Measurements from ENCODE around the gene CEP78.
"Not testable (repeated sequence)": the region's sequence is repeated elsewhere in the genome, so short reads cannot be mapped to it uniquely, and the experiment has no call there.

CEP78 gene

GRCh38 chr9:78235762-78236550, at the start of gene CEP78:
Gene CEP78, plus strand, starts transcription at chr9:78236075. Its CDS starts 276 bp downstream, at chr9:78236351.
- DNase-seq, result peak; percentile 93

- DNase-seq, result no peak
These were observed 48.0 kb upstream of the CEP78 start for GRCh38 chr9:78187763-78188484.

- no peak for DNase-seq
These were observed 47.3 kb upstream of the CEP78 start for GRCh38 chr9:78188594-78188993.

GRCh38 chr9:78189001-78189400, 46.9 kb upstream of the CEP78 start:
- no peak for DNase-seq

GRCh38 chr9:78189461-78189860, 46.4 kb upstream of the CEP78 start:
- no peak for DNase-seq

DNA sequence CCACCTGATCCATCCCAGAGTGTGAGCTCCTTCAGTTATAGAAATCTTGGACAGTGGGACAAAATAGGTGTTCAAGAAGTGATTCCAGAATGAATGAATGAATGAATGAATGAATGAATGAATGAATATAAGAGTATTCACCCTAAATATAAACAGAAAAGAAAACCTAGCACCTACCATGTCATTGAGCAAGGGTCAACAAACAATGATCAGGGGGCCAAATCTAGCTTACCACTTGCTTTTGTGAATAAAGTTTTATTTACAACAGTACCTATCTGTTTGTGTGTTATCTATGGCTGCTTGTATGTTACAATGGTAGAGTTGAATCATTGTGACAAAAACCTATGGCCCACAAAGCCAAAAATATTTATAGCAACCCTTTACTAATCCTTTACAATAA, 43.9 kb upstream of the CEP78 start:
- no peak for DNase-seq

DNA sequence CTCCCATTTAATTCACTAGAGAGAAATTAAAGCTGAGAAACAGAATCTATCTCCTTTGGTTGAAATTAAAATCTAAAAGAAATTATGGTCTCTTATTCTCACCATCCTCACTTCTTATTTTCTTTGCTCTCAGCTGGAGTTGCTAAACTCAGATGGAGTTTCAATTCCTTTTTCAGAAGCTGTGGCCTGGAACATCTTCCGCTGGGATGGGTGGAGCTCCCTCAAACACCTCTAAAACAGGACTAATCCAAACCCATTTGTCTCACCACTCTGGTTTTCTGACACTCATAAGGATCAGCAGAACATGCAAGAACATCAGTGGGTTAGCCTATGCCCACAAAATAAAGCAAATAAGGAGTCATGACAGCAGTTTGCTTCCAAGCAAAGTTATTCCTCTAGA, 39.6 kb upstream of the CEP78 start:
- DNase-seq, result no peak

DNA sequence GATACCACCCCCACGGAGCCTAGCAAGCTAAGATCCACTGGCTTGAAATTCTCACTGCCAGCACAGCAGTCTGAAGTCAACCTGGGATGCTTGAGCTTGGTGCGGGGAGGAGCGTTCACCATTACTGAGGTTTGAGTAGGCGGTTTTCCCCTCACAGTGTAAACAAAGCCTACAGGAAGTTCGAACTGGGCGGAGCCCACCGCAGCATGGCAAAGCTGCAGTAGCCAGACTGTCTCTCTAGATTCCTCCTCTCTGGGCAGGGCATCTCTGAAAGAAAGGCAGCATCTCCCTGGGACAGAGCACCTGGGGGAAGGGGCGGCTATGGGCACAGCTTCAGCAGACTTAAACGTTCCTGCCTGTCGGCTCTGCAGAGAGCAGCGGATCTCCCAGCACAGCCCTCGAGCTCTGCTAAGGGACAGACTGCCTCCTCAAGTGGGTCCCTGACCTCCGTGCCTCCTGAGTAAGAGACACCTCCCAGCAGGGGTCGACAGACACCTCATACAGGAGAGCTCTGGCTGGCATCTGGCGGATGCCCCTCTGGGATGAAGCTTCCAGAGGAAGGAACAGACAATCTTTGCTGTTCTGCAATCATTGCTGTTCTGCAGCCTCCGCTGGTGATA, 34.6 kb upstream of the CEP78 start:
- peak; percentile 71 for DNase-seq

DNA sequence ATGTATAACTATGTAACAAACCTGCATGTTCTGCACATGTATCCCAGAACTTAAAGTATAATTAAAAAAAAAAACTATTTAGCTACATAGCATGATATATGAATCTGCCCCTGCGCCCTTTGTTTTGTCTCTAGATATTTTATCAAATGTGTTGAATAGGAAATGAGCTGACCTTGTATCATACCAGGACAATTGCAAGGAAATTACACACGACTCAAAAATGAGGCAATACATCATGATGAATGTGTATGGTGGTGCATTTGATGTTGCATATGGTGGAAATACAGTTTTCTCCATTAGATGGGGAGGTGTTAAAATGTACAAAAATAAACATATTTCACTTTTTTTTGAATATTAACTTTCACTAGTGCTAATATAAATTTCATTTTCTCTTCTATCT, 28.6 kb upstream of the CEP78 start:
- no peak for DNase-seq

- DNase-seq, result no peak
These were observed 28.0 kb upstream of the CEP78 start for GRCh38 chr9:78207901-78208300.

GRCh38 chr9:78209127-78209526, 26.7 kb upstream of the CEP78 start:
- no peak for DNase-seq

DNA sequence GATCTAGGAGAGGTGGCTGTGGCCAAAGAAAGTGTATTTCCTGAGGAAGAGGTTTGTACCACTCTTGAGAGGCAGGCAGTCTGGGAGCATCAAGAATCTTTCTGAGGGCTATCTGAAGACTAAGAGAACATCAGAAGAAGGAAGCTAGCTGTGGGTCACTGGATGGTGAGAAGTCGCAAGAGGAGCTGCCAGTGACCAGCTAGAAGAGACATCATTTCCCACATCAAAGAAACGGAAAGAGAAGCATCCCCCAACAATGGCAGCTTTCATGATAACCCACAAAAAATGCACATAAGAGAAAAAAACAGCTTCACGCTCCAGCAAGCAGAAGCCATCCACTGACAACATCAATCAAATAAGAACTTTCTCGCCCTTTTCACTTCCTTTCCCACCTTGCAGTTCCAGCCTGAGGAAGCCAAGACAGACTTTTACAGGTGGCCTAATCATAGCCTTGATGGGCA, 25.0 kb upstream of the CEP78 start:
- DNase-seq, result no peak

DNA sequence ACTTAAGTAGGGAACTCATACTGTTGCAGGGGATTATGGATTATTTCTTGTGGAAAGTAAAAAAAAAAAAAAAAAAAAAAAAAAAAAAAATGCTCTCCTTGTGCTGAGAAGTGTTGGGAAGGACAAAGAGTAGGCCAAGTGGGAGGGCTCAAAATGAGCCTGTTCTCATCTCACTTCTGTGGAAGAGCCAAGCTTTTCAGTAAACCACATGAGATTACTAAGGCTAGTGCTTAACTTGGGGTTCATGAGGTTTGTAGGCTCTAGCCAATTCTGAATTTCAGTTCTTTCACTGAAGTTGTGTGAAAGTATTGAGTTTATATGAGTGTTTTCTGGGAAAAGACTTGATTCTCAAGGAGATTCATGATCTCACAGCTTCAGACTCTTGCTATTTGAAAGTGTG, 23.0 kb upstream of the CEP78 start:
- no peak for DNase-seq

GRCh38 chr9:78213712-78214111, 22.2 kb upstream of the CEP78 start:
- DNase-seq, result peak; percentile 21

DNA sequence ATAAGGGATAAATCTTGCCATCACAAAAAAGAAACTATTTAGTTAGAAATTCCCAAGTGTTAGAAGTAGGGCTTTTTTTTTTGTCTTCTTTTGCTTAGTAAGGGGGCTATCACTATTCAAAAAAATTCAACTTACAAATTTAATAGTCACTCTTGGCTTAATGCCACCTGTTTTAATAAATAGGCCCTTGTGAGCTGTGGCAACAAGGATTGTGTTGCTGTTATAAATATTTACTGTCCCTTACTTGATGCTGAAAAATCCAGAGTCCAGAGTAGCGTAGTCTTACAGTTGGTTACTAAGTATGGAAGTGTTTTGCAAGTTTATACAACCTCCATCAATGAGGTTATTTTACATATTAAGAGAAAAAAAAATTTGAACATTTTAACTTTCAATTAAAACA, 21.4 kb upstream of the CEP78 start:
- DNase-seq, result no peak

DNA sequence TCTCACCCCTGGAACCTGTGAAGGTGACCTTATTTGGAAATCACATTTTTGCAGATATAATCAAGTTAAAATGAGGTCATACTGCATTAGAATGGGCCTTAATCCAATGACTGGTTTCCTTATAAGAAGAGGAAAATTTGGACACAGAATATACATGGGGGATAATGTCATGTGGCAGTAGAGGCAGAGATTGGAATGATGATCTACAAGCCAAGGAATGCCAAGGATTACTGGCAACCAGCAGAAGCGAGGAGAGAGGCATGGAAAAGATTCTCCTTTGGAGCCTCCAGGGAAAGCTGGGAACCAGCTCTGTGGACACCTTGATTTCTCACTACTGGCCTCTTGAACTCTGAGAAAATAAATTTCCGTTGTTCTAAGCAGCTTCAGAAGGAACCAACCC, 20.2 kb upstream of the CEP78 start:
- no peak for DNase-seq

GRCh38 chr9:78218890-78219289, 17.0 kb upstream of the CEP78 start:
- no peak for DNase-seq

- DNase-seq, result no peak
These were observed 14.4 kb upstream of the CEP78 start for GRCh38 chr9:78221425-78221824.

DNA sequence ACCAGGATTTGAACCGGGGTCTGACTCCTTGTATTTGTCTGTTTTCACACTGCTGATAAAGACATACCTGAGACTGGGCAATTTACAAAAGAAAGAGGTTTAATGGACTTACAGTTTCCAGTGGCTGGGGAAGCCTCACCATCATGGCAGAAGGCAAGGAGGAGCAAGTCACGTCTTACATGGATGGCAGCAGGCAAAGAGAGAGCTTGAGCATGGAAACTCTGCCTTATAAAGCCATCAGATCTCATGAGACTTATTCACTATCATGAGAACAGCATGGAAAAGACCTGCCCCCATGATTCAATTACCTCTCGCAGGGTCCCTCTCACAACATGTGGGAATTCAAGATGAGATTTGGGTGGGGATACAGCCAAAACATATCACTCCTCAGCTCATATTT, 14.0 kb upstream of the CEP78 start:
- DNase-seq, result not testable (repeated sequence)

- no peak for DNase-seq
These were observed 5.1 kb upstream of the CEP78 start for GRCh38 chr9:78230761-78231160.

DNA sequence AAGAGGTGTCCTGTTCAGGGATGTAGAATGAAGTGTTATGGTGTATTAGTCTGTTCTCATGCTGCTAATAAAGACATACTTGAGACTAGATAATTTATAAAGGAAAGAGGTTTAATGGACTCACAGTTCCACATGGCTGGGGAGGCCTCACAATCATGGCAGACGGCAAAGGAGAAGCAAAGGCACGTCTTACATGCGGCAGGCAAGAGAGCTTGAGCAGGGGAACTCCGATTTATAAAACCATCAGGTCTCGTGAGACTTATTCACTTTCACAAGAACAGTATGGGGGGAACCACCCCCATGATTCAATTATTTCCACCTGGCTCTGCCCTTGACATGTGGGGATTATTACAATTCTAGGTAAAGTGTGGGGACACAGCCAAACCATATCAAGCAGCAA, 3.4 kb upstream of the CEP78 start:
- not testable (repeated sequence) for DNase-seq

GRCh38 chr9:78234810-78235209, 1.1 kb upstream of the CEP78 start:
- DNase-seq, result no peak

DNA sequence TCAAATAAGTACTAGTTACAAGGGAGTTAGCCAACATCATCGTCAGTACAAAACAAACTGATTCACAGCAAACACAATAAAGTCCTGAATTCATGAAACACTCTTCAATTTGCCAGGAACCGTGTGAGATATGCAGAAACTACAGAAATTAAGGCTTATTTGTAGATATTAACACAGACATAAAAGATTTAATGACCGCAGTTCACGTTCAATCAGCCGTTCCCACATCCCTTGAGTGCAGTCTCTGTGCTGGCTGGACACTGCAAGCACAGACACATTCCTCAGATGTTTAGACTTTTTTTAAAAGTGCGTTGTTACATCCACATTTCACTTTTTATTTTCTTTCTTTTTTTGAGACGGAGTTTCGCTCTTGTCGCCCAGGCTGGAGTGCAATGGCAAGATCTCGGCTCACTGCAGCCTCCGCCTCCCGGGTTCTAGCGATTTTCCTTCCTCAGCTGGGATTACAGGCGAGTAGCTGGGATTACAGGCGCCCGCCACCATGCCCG, 566 bp upstream of the CEP78 start:
- DNase-seq, result no peak

GRCh38 chr9:78236551-78236910, 656 bp downstream of the CEP78 start:
- no peak for DNase-seq

Data from activated CD4-positive, alpha-beta T cell treated with anti-CD3 and anti-CD28 coated beads, Interleukin-2, amount 50 U/mL, for 16 hours (primary cell).